GM23248 (cell line): Measurements from ENCODE around the gene PRKD1. TPM values are rescaled to one million over a fixed set of nuclear protein-coding genes. Genes with fewer than 3 reads are reported as not detected.
A peak's percentile ranks its signal among the peaks of the same experiment; 100 is the strongest.

Source experiments
- DNase-seq: peaks from one replicate; pipeline ENCODE4 v3.0.0-alpha.2; 2015
- H2AFZ ChIP-seq: fragments of 200-600 bp; sonication (generic); 2 replicates; pipeline ENCODE4 v1.6.1; 2016; ENCODE audit warnings: antibody characterized with exemption
- H3F3A ChIP-seq: fragments of 200-600 bp; sonication (generic); 2 replicates; pipeline ENCODE4 v1.6.1; 2016; ENCODE audit warnings: mild to moderate bottlenecking, antibody characterized with exemption, mixed run types; ENCODE audit not compliant: insufficient read depth
- H3K27ac ChIP-seq: fragments of 200-600 bp; sonication (generic); 2 replicates; pipeline ENCODE4 v1.5.1; 2016; ENCODE audit warnings: mild to moderate bottlenecking
- H3K27me3 ChIP-seq: fragments of 200-600 bp; sonication (generic); replicated peaks from 2 replicates; pipeline ENCODE4 v1.6.1; 2016; ENCODE audit warnings: mild to moderate bottlenecking; ENCODE audit not compliant: insufficient read depth
- H3K36me3 ChIP-seq: fragments of 200-600 bp; sonication (generic); 2 replicates; pipeline ENCODE4 v1.6.1; 2016; ENCODE audit warnings: low read depth, mild to moderate bottlenecking
- H3K4me1 ChIP-seq: fragments of 200-600 bp; sonication (generic); 2 replicates; pipeline ENCODE4 v1.6.1; 2016; ENCODE audit warnings: mild to moderate bottlenecking; ENCODE audit not compliant: insufficient read depth
- H3K4me2 ChIP-seq: fragments of 200-600 bp; sonication (generic); one replicate; pipeline ENCODE4 v1.6.1; 2016; ENCODE audit warnings: mild to moderate bottlenecking; ENCODE audit not compliant: unreplicated experiment
- H3K4me3 ChIP-seq: fragments of 200-600 bp; sonication (generic); 2 replicates; pipeline ENCODE4 v1.5.1; 2016; ENCODE audit warnings: mild to moderate bottlenecking
- H3K79me2 ChIP-seq: fragments of 200-600 bp; sonication (generic); 2 replicates; pipeline ENCODE4 v1.6.1; 2016; ENCODE audit warnings: mild to moderate bottlenecking; ENCODE audit not compliant: insufficient read depth
- H3K9ac ChIP-seq: fragments of 200-600 bp; sonication (generic); 2 replicates; pipeline ENCODE4 v1.6.1; 2016; ENCODE audit warnings: mild to moderate bottlenecking
- H3K9me2 ChIP-seq: fragments of 200-600 bp; sonication (generic); 2 replicates; pipeline ENCODE4 v1.6.1; 2016; ENCODE audit warnings: mixed run types, mild to moderate bottlenecking, moderate library complexity; ENCODE audit not compliant: insufficient read depth
- H3K9me3 ChIP-seq: fragments of 200-600 bp; sonication (generic); one replicate; pipeline ENCODE4 v1.6.1; 2017; ENCODE audit warnings: low read depth
- H4K20me1 ChIP-seq: fragments of 200-600 bp; sonication (generic); 2 replicates; pipeline ENCODE4 v1.6.0; 2016; ENCODE audit not compliant: insufficient read depth
- EZH2 ChIP-seq: fragments of 200-600 bp; sonication (generic); IDR thresholded peaks from 2 replicates; pipeline ENCODE4 v1.6.1; 2018; ENCODE audit warnings: antibody characterized with exemption, mild to moderate bottlenecking; ENCODE audit not compliant: insufficient read depth, poor library complexity, severe bottlenecking
- EZH2phosphoT487 ChIP-seq: fragments of 200-600 bp; sonication (generic); IDR thresholded peaks from 2 replicates; pipeline ENCODE4 v1.6.1; 2018; ENCODE audit warnings: antibody characterized with exemption, moderate library complexity, mild to moderate bottlenecking, low read depth; ENCODE audit not compliant: insufficient read depth
- WGBS, 2 experiments: methylation state at CpG; one replicate each; pipeline ENCODE4 v1.1.6; 2015 to 2017; ENCODE audit warnings: low lambda C conversion rate in 2 of 2, low coverage in 1 of 2; ENCODE audit errors: missing lambda C conversion rate in 2 of 2; 5-methylcytosine and 5-hydroxymethylcytosine counted together
- in situ Hi-C: fragments of 300-500 bp; cut with MboI; formaldehyde crosslinking; loops from 2 replicates; pipeline ENCODE4 v1.15.0; 2020
- polyA plus RNA-seq: library from polyadenylated mRNA; unstranded; fragments of >200 nt; fragmentation: Nextera tagmentation; extraction: Ambion mirVana; gene quantifications from 2 replicates; pipeline ENCODE4 v1.2.1, GENCODE V29; 2016
- total RNA-seq: library from RNA; depleted of rRNA; stranded (reverse); fragments of >200 nt; shearing (Covaris generic); gene quantifications from 2 replicates; pipeline ENCODE4 v1.2.3, GENCODE V29; 2014

The PRKD1 gene
- total and polyA plus RNA-seq, 2 experiments from 2014 or later, result 24.2 to 30.7 TPM

GRCh38 chr14:29554335-29554734, 373.3 kb downstream of the PRKD1 start:
- peaks cover 11% of the 10 kb centered on the region for H3K4me1 ChIP-seq
- in situ Hi-C loops, result loop anchor here (10.0 kb wide), 1 partner anchor 450 kb away; no protein-coding TSS in a partner anchor
- 89 to 92% methylated on average over 3 of the region's 3 CpGs for WGBS, 2 experiments
- no peak overlapping the region for H3K4me2 ChIP-seq
- no peaks in the 10 kb centered on the region for H3K9me2 ChIP-seq
- TF ChIP-seq EZH2phosphoT487 (no peak), EZH2 (no peak)
- no peaks in the 10 kb centered on the region for H3K9me3 ChIP-seq
- H3K4me3 ChIP-seq, result no peak overlapping the region
- no peak overlapping the region for H3K27ac ChIP-seq
- no peak overlapping the region for H3K9ac ChIP-seq
- H2AFZ ChIP-seq, result no peak overlapping the region
- no peaks in the 10 kb centered on the region for H3K27me3 ChIP-seq
- H3F3A ChIP-seq, result no peaks in the 10 kb centered on the region
- no peak for DNase-seq
- no peaks in the 10 kb centered on the region for H3K79me2 ChIP-seq
- no peaks in the 10 kb centered on the region for H4K20me1 ChIP-seq
- no peaks in the 10 kb centered on the region for H3K36me3 ChIP-seq

- Histone ChIP-seq H3K36me3 (no peaks in the 10 kb centered on the region), H4K20me1 (no peaks in the 10 kb centered on the region), H3K27ac (no peak overlapping the region), H2AFZ (no peak overlapping the region), H3K4me2 (no peak overlapping the region), H3K4me3 (no peak overlapping the region), H3K9me2 (no peaks in the 10 kb centered on the region), H3K4me1 (peaks cover 5% of the 10 kb centered on the region), H3K79me2 (no peaks in the 10 kb centered on the region), H3K27me3 (no peaks in the 10 kb centered on the region), H3K9me3 (no peaks in the 10 kb centered on the region), H3F3A (no peaks in the 10 kb centered on the region), H3K9ac (no peak overlapping the region)
- no peak for DNase-seq
- WGBS, 2 experiments, result 82 to 84% methylated on average over 4 of the region's 4 CpGs
- in situ Hi-C loops, result loop anchor here (10.0 kb wide), 1 partner anchor 451 kb away; no protein-coding TSS in a partner anchor
- TF ChIP-seq EZH2, result no peak
- no peak for TF ChIP-seq EZH2phosphoT487
Observed at GRCh38 chr14:29553427-29553826, 374.2 kb downstream of the PRKD1 start.

- no peaks in the 10 kb centered on the region for H3K27me3 ChIP-seq
- no peaks in the 10 kb centered on the region for H3F3A ChIP-seq
- 14 to 15% methylated on average over 2 of the region's 2 CpGs for WGBS, 2 experiments
- DNase-seq, result peak; percentile 81
- 0 out of 2 replicates have a peak overlapping the region, but pooled peaks have one; percentile 24 for H2AFZ ChIP-seq
- in situ Hi-C loops, result loop anchor here (10.0 kb wide), 1 partner anchor 666 kb away; no protein-coding TSS in a partner anchor
- no peak overlapping the region for H3K4me3 ChIP-seq
- H3K9me3 ChIP-seq, result no peaks in the 10 kb centered on the region
- no peak for TF ChIP-seq EZH2
- TF ChIP-seq EZH2phosphoT487, result no peak
- H3K36me3 ChIP-seq, result no peaks in the 10 kb centered on the region
- no peaks in the 10 kb centered on the region for H3K4me1 ChIP-seq
- H3K9ac ChIP-seq, result no peak overlapping the region
- no peak overlapping the region for H3K27ac ChIP-seq
- H3K79me2 ChIP-seq, result no peaks in the 10 kb centered on the region
- H3K9me2 ChIP-seq, result no peaks in the 10 kb centered on the region
- no peaks in the 10 kb centered on the region for H4K20me1 ChIP-seq
- H3K4me2 ChIP-seq, result no peak overlapping the region
Observed at GRCh38 chr14:29548948-29549370, 378.7 kb downstream of the PRKD1 start.

GRCh38 chr14:29545714-29546113, 381.9 kb downstream of the PRKD1 start:
- H3F3A ChIP-seq, result no peaks in the 10 kb centered on the region
- H3K27me3 ChIP-seq, result no peaks in the 10 kb centered on the region
- no peak overlapping the region for H3K4me3 ChIP-seq
- no peaks in the 10 kb centered on the region for H3K36me3 ChIP-seq
- no peak overlapping the region for H3K9ac ChIP-seq
- TF ChIP-seq EZH2phosphoT487 (no peak), EZH2 (no peak)
- no peak overlapping the region for H2AFZ ChIP-seq
- 71 to 79% methylated on average over 2 of the region's 2 CpGs for WGBS, 2 experiments
- in situ Hi-C loops, result loop anchor here (10.0 kb wide), 1 partner anchor 669 kb away; no protein-coding TSS in a partner anchor
- H3K4me2 ChIP-seq, result no peak overlapping the region
- H4K20me1 ChIP-seq, result no peaks in the 10 kb centered on the region
- no peaks in the 10 kb centered on the region for H3K4me1 ChIP-seq
- H3K27ac ChIP-seq, result no peak overlapping the region
- no peaks in the 10 kb centered on the region for H3K9me2 ChIP-seq
- DNase-seq, result no peak
- H3K9me3 ChIP-seq, result no peaks in the 10 kb centered on the region
- H3K79me2 ChIP-seq, result no peaks in the 10 kb centered on the region
